Kidney epithelial cell (primary cell): Measurements from ENCODE around the gene XRCC6. TPM values are rescaled to one million over a fixed set of nuclear protein-coding genes. Genes with fewer than 3 reads are reported as not detected.
A peak's percentile ranks its signal among the peaks of the same experiment; 100 is the strongest.
"Not testable (repeated sequence)": the region's sequence is repeated elsewhere in the genome, so short reads cannot be mapped to it uniquely, and the experiment has no call there.

Source experiments
- DNase-seq: peaks from one replicate; pipeline ENCODE4 v3.0.0-alpha.2; 2010; ENCODE audit warnings: low read depth
- H3K27me3 ChIP-seq: 2 replicates; pipeline ENCODE4 v1.6.0; 2011; ENCODE audit warnings: low read length; ENCODE audit not compliant: control insufficient read depth, insufficient read depth
- H3K36me3 ChIP-seq: 2 replicates; pipeline ENCODE4 v1.5.1; 2011; ENCODE audit warnings: low read length; ENCODE audit not compliant: control insufficient read depth, insufficient read depth
- H3K4me3 ChIP-seq: 2 replicates; pipeline ENCODE4 v1.5.1; 2011; ENCODE audit warnings: low read depth, mild to moderate bottlenecking, control low read depth, low read length
- total RNA-seq: library from RNA; depleted of rRNA; stranded (reverse); fragments of >200 nt; gene quantifications from 2 replicates; pipeline ENCODE4 v1.2.3, GENCODE V29; 2015
- TF ChIP-seq, protein P1 (sequence below): IDR thresholded peaks from 2 replicates; pipeline ENCODE4 v1.5.1; 2011; ENCODE audit warnings: mild to moderate bottlenecking, moderate library complexity, low read length, control low read depth, inconsistent platforms; ENCODE audit not compliant: insufficient read depth, poor library complexity, severe bottlenecking

Gene XRCC6
- total RNA-seq, 1 donor from 2014 or later: 296 TPM

DNA sequence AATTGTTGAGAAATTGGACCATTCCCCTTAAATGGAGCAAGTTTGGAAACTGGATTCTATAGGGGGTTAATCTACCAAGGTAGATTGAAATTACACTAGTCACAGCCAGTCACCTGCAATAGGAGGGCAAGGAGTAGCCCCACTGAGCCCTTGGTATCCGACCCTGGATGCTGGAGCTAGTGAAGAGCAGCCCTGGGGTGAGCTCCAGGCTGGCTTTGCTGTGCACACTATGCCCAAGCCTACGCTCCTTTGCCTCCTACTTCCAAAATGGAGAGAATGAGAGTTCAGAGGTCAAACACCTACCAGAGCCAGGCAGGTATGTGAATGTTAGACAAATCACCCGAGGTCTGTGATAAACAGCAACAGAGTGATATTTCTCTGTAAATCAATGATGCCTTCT is 43.9 kb downstream of the XRCC6 start:
- TF ChIP-seq, protein P1, sequence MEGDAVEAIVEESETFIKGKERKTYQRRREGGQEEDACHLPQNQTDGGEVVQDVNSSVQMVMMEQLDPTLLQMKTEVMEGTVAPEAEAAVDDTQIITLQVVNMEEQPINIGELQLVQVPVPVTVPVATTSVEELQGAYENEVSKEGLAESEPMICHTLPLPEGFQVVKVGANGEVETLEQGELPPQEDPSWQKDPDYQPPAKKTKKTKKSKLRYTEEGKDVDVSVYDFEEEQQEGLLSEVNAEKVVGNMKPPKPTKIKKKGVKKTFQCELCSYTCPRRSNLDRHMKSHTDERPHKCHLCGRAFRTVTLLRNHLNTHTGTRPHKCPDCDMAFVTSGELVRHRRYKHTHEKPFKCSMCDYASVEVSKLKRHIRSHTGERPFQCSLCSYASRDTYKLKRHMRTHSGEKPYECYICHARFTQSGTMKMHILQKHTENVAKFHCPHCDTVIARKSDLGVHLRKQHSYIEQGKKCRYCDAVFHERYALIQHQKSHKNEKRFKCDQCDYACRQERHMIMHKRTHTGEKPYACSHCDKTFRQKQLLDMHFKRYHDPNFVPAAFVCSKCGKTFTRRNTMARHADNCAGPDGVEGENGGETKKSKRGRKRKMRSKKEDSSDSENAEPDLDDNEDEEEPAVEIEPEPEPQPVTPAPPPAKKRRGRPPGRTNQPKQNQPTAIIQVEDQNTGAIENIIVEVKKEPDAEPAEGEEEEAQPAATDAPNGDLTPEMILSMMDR: no peak
- no peak overlapping the region for H3K4me3 ChIP-seq
- DNase-seq: no peak
- H3K36me3 ChIP-seq: peaks cover 1% of the 10 kb centered on the region
- H3K27me3 ChIP-seq: no peaks in the 10 kb centered on the region

DNA sequence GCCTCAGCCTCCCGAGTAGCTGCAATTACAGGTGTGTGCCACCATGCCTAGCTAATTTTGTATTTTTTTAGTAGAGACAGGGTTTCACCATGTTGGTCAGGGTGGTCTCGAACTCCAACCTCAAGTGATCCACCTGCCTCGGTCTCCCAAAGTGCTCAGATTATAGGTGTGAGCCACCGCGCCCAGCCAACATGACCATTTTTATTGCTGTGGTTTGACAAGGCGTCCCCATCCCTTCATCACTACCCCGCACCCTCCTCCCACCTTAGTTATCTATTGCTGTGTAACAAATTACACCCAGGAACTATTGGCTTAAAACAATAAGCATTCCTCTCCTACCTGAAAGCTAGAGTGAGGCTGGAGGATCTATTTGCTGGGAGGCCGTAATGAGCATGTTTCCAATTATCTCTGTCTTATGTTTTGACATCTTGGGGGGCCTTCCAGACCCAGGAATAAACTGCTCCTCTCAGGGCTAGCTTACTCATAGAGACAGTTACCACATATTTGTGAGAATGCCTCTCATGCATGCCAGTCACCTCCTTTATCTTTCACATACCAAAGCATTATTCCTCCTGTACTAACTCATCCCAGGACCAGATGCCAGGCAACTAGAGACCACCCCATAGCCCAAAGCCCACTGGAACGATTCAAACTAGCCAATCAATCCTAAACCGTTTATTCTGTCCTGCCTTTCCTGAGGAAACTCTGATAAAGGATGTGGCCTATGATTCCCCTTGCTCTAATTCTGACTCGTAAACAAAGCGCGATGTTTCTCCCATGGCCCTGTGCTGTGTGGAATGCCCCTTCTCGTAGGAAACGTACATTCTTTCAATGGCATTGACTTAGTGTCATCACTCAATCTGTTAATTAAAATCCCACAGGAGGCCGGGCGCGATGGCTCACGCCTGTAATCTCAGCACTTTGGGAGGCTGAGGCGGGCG is 48.1 kb downstream of the XRCC6 start:
- peak; percentile 52 for DNase-seq
- TF ChIP-seq, protein P1: no peak
- no peaks in the 10 kb centered on the region for H3K27me3 ChIP-seq
- peaks cover 1% of the 10 kb centered on the region for H3K36me3 ChIP-seq
- H3K4me3 ChIP-seq: no peak overlapping the region

DNA sequence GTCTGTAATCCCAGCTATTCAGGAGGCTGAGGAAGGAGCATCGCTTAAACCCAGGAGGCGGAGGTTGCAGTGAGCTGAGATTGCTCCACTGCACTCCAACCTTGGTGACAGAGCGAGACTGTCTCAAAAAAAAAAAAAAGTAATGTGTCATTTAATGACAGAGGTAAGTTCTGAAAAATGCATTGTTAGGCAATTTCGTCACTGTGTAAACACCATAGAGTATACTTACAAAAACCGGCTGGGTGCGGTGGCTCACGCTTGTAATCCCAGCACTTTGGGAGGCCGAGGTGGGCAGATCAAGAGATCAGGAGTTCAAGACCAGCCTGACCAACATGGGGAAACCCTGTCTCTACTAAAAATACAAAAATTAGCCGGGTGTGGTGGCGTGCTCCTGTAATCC is 51.0 kb downstream of the XRCC6 start:
- H3K27me3 ChIP-seq, H3K4me3 ChIP-seq, H3K36me3 ChIP-seq, DNase-seq: not testable (repeated sequence)

DNA sequence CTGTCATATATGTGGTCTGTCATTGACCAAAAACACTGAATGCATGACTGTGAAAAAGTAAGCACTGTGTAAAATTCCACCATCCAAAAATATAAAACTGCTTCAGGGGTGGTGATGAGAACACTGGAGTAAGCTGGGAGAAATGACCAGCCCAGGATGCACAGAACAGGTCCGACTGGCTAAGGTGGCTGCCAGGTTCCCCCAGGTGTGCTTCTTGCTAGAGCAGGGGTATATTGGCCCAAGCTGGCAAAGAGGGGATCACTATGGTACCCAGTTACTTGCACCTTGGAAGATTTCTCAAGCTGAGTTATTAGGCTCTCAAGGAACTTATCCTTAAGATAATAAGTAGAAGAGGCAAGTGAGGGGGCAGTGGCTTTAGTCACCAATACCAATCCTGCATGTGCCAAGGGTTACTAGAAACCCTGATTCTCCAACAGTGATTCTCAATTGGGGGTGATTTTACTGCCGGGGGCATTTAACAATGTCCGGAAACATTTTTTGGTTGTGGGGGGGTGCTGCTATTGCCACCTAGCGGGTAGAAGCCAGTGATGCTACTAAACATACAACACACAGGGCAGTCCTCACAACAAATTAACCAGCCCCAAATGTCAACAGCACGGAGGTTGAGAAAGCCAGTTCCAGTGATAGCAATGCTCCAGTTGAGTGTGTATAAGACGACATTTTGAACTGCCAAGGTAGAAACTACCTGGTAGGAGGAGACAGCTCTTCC is 51.9 kb downstream of the XRCC6 start:
- no peak for DNase-seq
- H3K36me3 ChIP-seq: no peaks in the 10 kb centered on the region
- no peak overlapping the region for H3K4me3 ChIP-seq
- TF ChIP-seq, protein P1: peak; percentile 24
- H3K27me3 ChIP-seq: no peaks in the 10 kb centered on the region

DNA sequence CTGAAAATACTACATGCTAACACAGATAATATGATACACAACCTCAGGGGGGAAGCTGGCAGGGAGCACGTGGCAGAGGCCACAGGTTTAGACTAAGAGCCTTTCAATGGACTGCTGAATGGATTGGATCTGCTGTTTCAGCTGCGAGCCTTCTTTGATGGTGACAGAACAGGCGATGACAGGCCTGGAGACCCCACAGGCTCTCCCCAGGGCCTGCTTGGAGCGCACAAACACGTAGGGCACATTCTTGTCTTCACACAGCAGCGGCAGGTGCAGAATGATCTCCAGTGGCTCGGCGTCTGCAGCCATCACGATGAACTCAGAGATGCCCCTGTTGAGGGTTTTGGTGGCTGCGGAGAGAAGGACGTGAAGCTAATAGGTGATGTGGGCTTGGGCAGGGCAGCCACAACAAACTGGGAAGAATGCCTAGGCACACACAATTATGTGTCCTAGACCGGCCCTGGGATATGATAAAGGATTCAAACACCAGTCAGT is 53.8 kb downstream of the XRCC6 start:
- TF ChIP-seq, protein P1: no peak
- Histone ChIP-seq H3K27me3 (no peaks in the 10 kb centered on the region), H3K4me3 (no peak overlapping the region), H3K36me3 (no peaks in the 10 kb centered on the region)
- no peak for DNase-seq

DNA sequence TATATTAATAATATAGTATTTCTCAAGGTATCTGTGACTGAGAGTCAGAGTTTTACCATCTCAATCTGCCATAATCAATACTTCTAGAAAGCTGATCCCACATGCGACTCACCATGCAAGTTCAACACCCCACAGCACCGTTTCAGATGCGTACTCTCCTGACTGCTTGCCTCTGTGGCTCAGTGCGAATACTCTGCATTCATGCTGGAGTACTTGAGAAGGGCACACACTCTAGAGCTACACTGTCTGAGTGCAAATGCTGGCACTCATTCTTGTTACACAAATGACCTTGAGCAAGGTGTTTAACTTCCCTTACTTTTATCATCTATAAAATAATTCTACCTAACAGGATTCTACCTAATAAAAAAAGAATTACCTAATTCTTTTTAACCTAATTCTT is 55.0 kb downstream of the XRCC6 start:
- Histone ChIP-seq H3K4me3 (no peak overlapping the region), H3K27me3 (no peaks in the 10 kb centered on the region), H3K36me3 (no peaks in the 10 kb centered on the region)
- DNase-seq: no peak
- TF ChIP-seq, protein P1: no peak
